HepG2 (cell line): Measurements from ENCODE around the gene CMTM2. TPM values are rescaled to one million over a fixed set of nuclear protein-coding genes. Genes with fewer than 3 reads are reported as not detected.

ENCODE experiments used
- ADNP ChIP-seq: sonication (generic); formaldehyde crosslinking; IDR thresholded peaks from 2 replicates; pipeline ENCODE4 v1.4.0; 2020; ENCODE audit warnings: missing genetic modification reagents
- HNF4A ChIP-seq: sonication (generic); formaldehyde crosslinking; IDR thresholded peaks from 2 replicates; pipeline ENCODE4 v1.4.0; 2020; ENCODE audit warnings: missing genetic modification reagents
- JUN ChIP-seq: sonication (generic); formaldehyde crosslinking; IDR thresholded peaks from 2 replicates; pipeline ENCODE4 v1.4.0; 2020; ENCODE audit warnings: mild to moderate bottlenecking, missing genetic modification reagents
- KLF13 ChIP-seq: sonication (generic); formaldehyde crosslinking; IDR thresholded peaks from 2 replicates; pipeline ENCODE4 v1.4.0; 2020; ENCODE audit warnings: mild to moderate bottlenecking, missing genetic modification reagents
- MBD4 ChIP-seq: IDR thresholded peaks from 2 replicates; pipeline ENCODE4 v1.6.1; 2012; ENCODE audit warnings: low read length, inconsistent platforms, borderline replicate concordance
- NR2F6 ChIP-seq, 2 experiments: IDR thresholded peaks; 2 replicates each; pipeline ENCODE4 v1.6.1; 2016; ENCODE audit warnings: antibody characterized with exemption in 1 of 2, mild to moderate bottlenecking in 1 of 2
- PRDM10 ChIP-seq: sonication (generic); formaldehyde crosslinking; IDR thresholded peaks from 2 replicates; pipeline ENCODE4 v1.4.0; 2020; ENCODE audit warnings: low read depth, missing genetic modification reagents
- RBFOX2 ChIP-seq: fragments of 200-400 bp; formaldehyde crosslinking; IDR thresholded peaks from 2 replicates; pipeline ENCODE4 v1.6.1; 2017; ENCODE audit warnings: low read depth, mild to moderate bottlenecking, low read length
- SCMH1 ChIP-seq: sonication (generic); formaldehyde crosslinking; IDR thresholded peaks from 2 replicates; pipeline ENCODE4 v1.9.0; 2021; ENCODE audit warnings: missing genetic modification reagents, mild to moderate bottlenecking, borderline replicate concordance
- SOX6 ChIP-seq, 2 experiments: fragments of 450-650 bp in 1 of 2; sonication (generic) in 1 of 2; formaldehyde crosslinking in 1 of 2; IDR thresholded peaks; 2 replicates each; pipeline versions ENCODE4 v1.4.0 to v1.6.1; 2017 to 2020; ENCODE audit warnings: antibody characterized with exemption in 1 of 2, mild to moderate bottlenecking in 1 of 2, missing genetic modification reagents in 1 of 2
- THRA ChIP-seq: sonication (generic); formaldehyde crosslinking; IDR thresholded peaks from 2 replicates; pipeline ENCODE4 v1.4.0; 2020; ENCODE audit warnings: missing genetic modification reagents, borderline replicate concordance
- ZFP41 ChIP-seq: sonication (generic); formaldehyde crosslinking; IDR thresholded peaks from 2 replicates; pipeline ENCODE4 v1.4.0; 2020; ENCODE audit warnings: mild to moderate bottlenecking, missing genetic modification reagents, borderline replicate concordance
- ZNF18 ChIP-seq: sonication (generic); formaldehyde crosslinking; IDR thresholded peaks from 2 replicates; pipeline ENCODE4 v1.8.0; 2022; ENCODE audit warnings: mild to moderate bottlenecking, missing genetic modification reagents; ENCODE audit not compliant: insufficient replicate concordance
- ZNF609 ChIP-seq: sonication (generic); formaldehyde crosslinking; IDR thresholded peaks from 2 replicates; pipeline ENCODE4 v1.4.0; 2020; ENCODE audit warnings: mild to moderate bottlenecking, missing genetic modification reagents, borderline replicate concordance
- ZNF660 ChIP-seq: sonication (generic); formaldehyde crosslinking; IDR thresholded peaks from 2 replicates; pipeline ENCODE4 v1.5.1; 2020; ENCODE audit warnings: mild to moderate bottlenecking, low read depth, missing genetic modification reagents, borderline replicate concordance
- polyA plus RNA-seq, 8 experiments: library from polyadenylated mRNA; depleted of rRNA in 3 of 8; stranded (reverse) in 7 of 8; unstranded in 1 of 8; fragments of >200 nt; fragmentation: Illumina TruSeq in 4 of 8; extraction: Trizol in 4 of 8; gene quantifications; 2 replicates each; pipeline versions ENCODE4 v1.2.1 to v1.2.3, GENCODE V29; 2011 to 2016; ENCODE audit warnings: low read depth in 4 of 8, missing spikeins in 1 of 8, mixed read lengths in 1 of 8; ENCODE audit not compliant: insufficient read depth in 1 of 8
- total RNA-seq, 5 experiments: library from RNA; depleted of rRNA; stranded (reverse); fragments of >200 nt; fragmentation: Illumina TruSeq; extraction: Trizol; gene quantifications; 2 replicates each; pipeline ENCODE4 v1.2.3, GENCODE V29; 2016; ENCODE audit warnings: low read depth in 1 of 5

CMTM2 gene
- total and polyA plus RNA-seq, 2 of the 13 experiments (the other 11 are each of a cell fraction or from before 2014, with no cell fraction given) = not detected

GRCh38 chr16:66603537-66604375 is 24.5 kb downstream of the CMTM2 start (continued):
- TF ChIP-seq ZNF660 (CRISPR knock-in tag) (no peak), ADNP (CRISPR knock-in tag) (0 out of 2 replicates have a peak, but pooled peaks have one; percentile 32), ZNF609 (CRISPR knock-in tag) (no peak), KLF13 (CRISPR knock-in tag) (peak; percentile 34; the same call in 1 of the 2 replicates), SCMH1 (no peak), PRDM10 (CRISPR knock-in tag) (no peak), THRA (CRISPR knock-in tag) (peak; percentile 8; the same call in 1 of the 2 replicates), HNF4A (CRISPR knock-in tag) (no peak), JUN (no peak), RBFOX2 (no peak), MBD4 (no peak), ZFP41 (CRISPR knock-in tag) (0 out of 2 replicates have a peak, but pooled peaks have one; percentile 47), SOX6 (IDR thresholded peaks at IDR 0.05) (no peak), SOX6 (CRISPR knock-in tag; IDR thresholded peaks at IDR 0.05) (peak; percentile 46; the same call in 1 of the 2 replicates), NR2F6 (IDR thresholded peaks at IDR 0.05) (no peak), NR2F6 (CRISPR knock-in tag; IDR thresholded peaks at IDR 0.05) (peak; percentile 35; the same call in 1 of the 2 replicates), ZNF18 (CRISPR knock-in tag) (peak; percentile 12)
